ENCODE data around the gene PGM1.

GRCh38 chr1:63547621-63548294, 45.5 kb upstream of the PGM1 start:
- no peak for TF ChIP-seq CTCF (IDR thresholded peaks at IDR 0.05; ENCODE audit: insufficient read depth, low read depth, low read length)
- TF ChIP-seq EZH2 (IDR thresholded peaks at IDR 0.05; ENCODE audit: insufficient read depth, low read length) = no peak
